Posterior vena cava (tissue), 2 donors: ENCODE data around the gene DNAJC11. TPM values are rescaled to one million over a fixed set of nuclear protein-coding genes. Genes with fewer than 3 reads are reported as not detected.
"Not testable (repeated sequence)": the region's sequence is repeated elsewhere in the genome, so short reads cannot be mapped to it uniquely, and the experiment has no call there.

ENCODE experiments used
- DNase-seq: peaks from one replicate; pipeline ENCODE4 v3.0.0-alpha.2; 2020; ENCODE audit warnings: low spot score
- intact Hi-C, 2 donors: fragments of 100-400 bp; cut with DNase I; formaldehyde crosslinking; loops; one replicate each; pipeline versions ENCODE4 v1.14.1 to v1.14.2; 2022 to 2023
- total RNA-seq, 2 donors: library from RNA; stranded (reverse); fragmentation: NEBNext Ultra II Directional; extraction: Animal tissue kit (Norgen Biotek cat#: 25700); gene quantifications; one replicate each; pipeline ENCODE4 v1.2.1, GENCODE V29; 2021
- donor health status: DM: yes; HTN: yes; CAD: no.
- donor health status: DM: yes; HTN: yes; CAD: no.

DNAJC11 gene
- total RNA-seq, 2 donors from 2014 or later: 24.6 TPM

GRCh38 chr1:6660415-6661049 is 41.1 kb downstream of the DNAJC11 start:
- no peak for DNase-seq
- intact Hi-C loops: no loop called here

- DNase-seq: no peak
- intact Hi-C loops: no loop called here
Observed at GRCh38 chr1:6658359-6659060, 43.1 kb downstream of the DNAJC11 start.

GRCh38 chr1:6657138-6657537 is 44.5 kb downstream of the DNAJC11 start:
- intact Hi-C loops: no loop called here
- DNase-seq: no peak

GRCh38 chr1:6653436-6654290 is 48.0 kb downstream of the DNAJC11 start:
- intact Hi-C loops: no loop called here
- DNase-seq: no peak

- DNase-seq: no peak
- intact Hi-C loops: no loop called here
Observed at GRCh38 chr1:6652986-6653385, 48.6 kb downstream of the DNAJC11 start.

- intact Hi-C loops: no loop called here
- DNase-seq: no peak
Observed at GRCh38 chr1:6651909-6652308, 49.7 kb downstream of the DNAJC11 start.

- DNase-seq: no peak
- intact Hi-C loops: loop anchor here (10.0 kb wide), 1 partner anchor 164 kb away; no protein-coding TSS in a partner anchor
Observed at GRCh38 chr1:6648556-6648955, 53.1 kb downstream of the DNAJC11 start.

GRCh38 chr1:6646499-6647148 is 55.0 kb downstream of the DNAJC11 start:
- no peak for DNase-seq
- intact Hi-C loops: loop anchor here (10.0 kb wide), 1 partner anchor 162 kb away; no protein-coding TSS in a partner anchor

- intact Hi-C loops: loop anchor here (10.0 kb wide), 1 partner anchor 160 kb away; no protein-coding TSS in a partner anchor
- DNase-seq: no peak
Observed at GRCh38 chr1:6645018-6645417, 56.6 kb downstream of the DNAJC11 start.

- intact Hi-C loops: loop anchor here (10.0 kb wide), 1 partner anchor 156 kb away; no protein-coding TSS in a partner anchor
- DNase-seq: not testable (repeated sequence)
Observed at GRCh38 chr1:6640867-6641266, 60.7 kb downstream of the DNAJC11 start.

GRCh38 chr1:6638226-6638625 is 63.4 kb downstream of the DNAJC11 start:
- intact Hi-C loops: loop anchor here in 1 of 2 donors (10.0 kb wide), 1 partner anchor 83 kb away; the partner anchor contains the start of genes NOL9 and TAS1R1
- peak; percentile 96 for DNase-seq

- no peak for DNase-seq
- intact Hi-C loops: loop anchor here (2.0 to 10.0 kb wide), 2 partner anchors 43 to 83 kb away; partner anchors contain the start of genes NOL9 (in 1 of the 2) and TAS1R1 (in 1 of the 2)
Observed at GRCh38 chr1:6637770-6638169, 63.8 kb downstream of the DNAJC11 start.

- intact Hi-C loops: loop anchor here (2.0 to 10.0 kb wide), 2 partner anchors 42 to 82 kb away; partner anchors contain the start of genes NOL9 (in 1 of the 2) and TAS1R1 (in 1 of the 2)
- not testable (repeated sequence) for DNase-seq
Observed at GRCh38 chr1:6636778-6637177, 64.8 kb downstream of the DNAJC11 start.

GRCh38 chr1:6635910-6636760 is 65.5 kb downstream of the DNAJC11 start:
- intact Hi-C loops: loop anchor here (2.0 to 10.0 kb wide), 2 partner anchors 41 to 81 kb away; partner anchors contain the start of genes NOL9 (in 1 of the 2) and TAS1R1 (in 1 of the 2)
- no peak for DNase-seq

- intact Hi-C loops: loop anchor here in 1 of 2 donors (10.0 kb wide), 1 partner anchor 81 kb away; the partner anchor contains the start of genes NOL9 and TAS1R1
Observed at GRCh38 chr1:6635161-6635909, 66.3 kb downstream of the DNAJC11 start.

GRCh38 chr1:6634371-6635052 is 67.1 kb downstream of the DNAJC11 start:
- peak; percentile 88 for DNase-seq
- intact Hi-C loops: loop anchor here in 1 of 2 donors (10.0 kb wide), 1 partner anchor 80 kb away; the partner anchor contains the start of genes NOL9 and TAS1R1

More at GRCh38 chr1:6635161-6635909, 66.3 kb downstream of the DNAJC11 start:
- no peak for DNase-seq
